Endothelial cell of umbilical vein (primary cell): ENCODE measurements around the gene ELK3. TPM values are rescaled to one million over a fixed set of nuclear protein-coding genes. Genes with fewer than 3 reads are reported as not detected.

Experiments
- BruUV-seq: library from RNA; stranded (reverse); fragments of 400-500 nt; replicated peaks from 2 replicates; lab custom pipeline; 2021; lab: Mats Ljungman, UMichigan
- CTCF ChIA-PET: fragments of 300-600, 350-600 bp; sonication (Branson Sonifier 250); formaldehyde crosslinking; loops from one replicate; lab custom pipeline; 2021; ENCODE audit warnings: antibody characterized with exemption, inconsistent platforms; lab: Charles Lee
- POLR2A ChIA-PET: fragments of 300-600, 350-600 bp; sonication (Branson Sonifier 250); formaldehyde crosslinking; loops from one replicate; lab custom pipeline; 2021; ENCODE audit warnings: antibody characterized with exemption, inconsistent platforms; lab: Charles Lee
- DNase-seq: peaks from one replicate; pipeline ENCODE4 v3.0.0-alpha.2; 2011; ENCODE audit warnings: low read depth, low spot score
- FAIRE-seq: peaks from 2 replicates; lab custom pipeline; 2011; peaks lifted over from hg19 to GRCh38; lab: Jason Lieb, UNC
- H2AFZ ChIP-seq: 2 replicates; pipeline ENCODE4 v1.6.0; 2012; ENCODE audit warnings: low read depth, low read length, control low read depth, inconsistent platforms
- H3K27ac ChIP-seq: 2 replicates; pipeline ENCODE4 v1.5.1; 2011; ENCODE audit warnings: low read depth, mild to moderate bottlenecking, control low read depth, low read length, moderate library complexity; ENCODE audit not compliant: insufficient read depth
- H3K27me3 ChIP-seq, 2 experiments: 2 replicates each; pipeline versions ENCODE4 v1.6.0 to v1.6.1; 2011; ENCODE audit warnings: low read length in 2 of 2, mixed read lengths in 1 of 2; ENCODE audit not compliant: control insufficient read depth in 2 of 2, insufficient read depth in 2 of 2
- H3K36me3 ChIP-seq, 2 experiments: 2 replicates in 1 of 2; 3 replicates in 1 of 2; pipeline ENCODE4 v1.5.1; 2011; ENCODE audit warnings: low read length in 2 of 2, mild to moderate bottlenecking in 1 of 2, moderate library complexity in 1 of 2; ENCODE audit not compliant: control insufficient read depth in 2 of 2, insufficient read depth in 2 of 2; ENCODE audit errors: extremely low read depth in 1 of 2
- H3K4me1 ChIP-seq: 3 replicates; pipeline ENCODE4 v1.5.1; 2011; ENCODE audit warnings: mild to moderate bottlenecking, low read length; ENCODE audit not compliant: control insufficient read depth, insufficient read depth; ENCODE audit errors: extremely low read depth
- H3K4me2 ChIP-seq: 2 replicates; pipeline ENCODE4 v1.6.1; 2011; ENCODE audit warnings: low read length, control low read depth, mixed read lengths; ENCODE audit not compliant: insufficient read depth
- H3K4me3 ChIP-seq, 3 experiments: fragments of 200-600 bp in 1 of 3; sonication (generic), shearing (Covaris generic) in 1 of 3; replicated peaks in 1 of 3; 2 replicates each; pipeline ENCODE4 v1.5.1; 2011 to 2016; ENCODE audit warnings: control low read depth in 3 of 3, low read length in 3 of 3, mild to moderate bottlenecking in 2 of 3, inconsistent platforms in 1 of 3, low read depth in 1 of 3, moderate library complexity in 1 of 3; ENCODE audit not compliant: insufficient read depth in 1 of 3
- H3K79me2 ChIP-seq: 2 replicates; pipeline ENCODE4 v1.6.0; 2012; ENCODE audit warnings: low read length, inconsistent platforms; ENCODE audit not compliant: control insufficient read depth, insufficient read depth
- H3K9ac ChIP-seq: replicated peaks from 2 replicates; pipeline ENCODE3; 2011; ENCODE audit warnings: low read length, control low read depth; ENCODE audit not compliant: insufficient read depth; ENCODE audit errors: extremely low read depth
- H3K9me1 ChIP-seq: replicated peaks from 3 replicates; pipeline ENCODE4 v1.6.0; 2011; ENCODE audit warnings: mild to moderate bottlenecking, low read length; ENCODE audit not compliant: control insufficient read depth, insufficient read depth; ENCODE audit errors: extremely low read depth
- H3K9me3 ChIP-seq: replicated peaks from 2 replicates; pipeline ENCODE4 v1.5.1; 2012; ENCODE audit warnings: low read length, inconsistent platforms; ENCODE audit not compliant: control insufficient read depth, insufficient read depth
- H4K20me1 ChIP-seq: replicated peaks from 2 replicates; pipeline ENCODE3; 2011; ENCODE audit warnings: mild to moderate bottlenecking, low read length; ENCODE audit not compliant: control insufficient read depth, insufficient read depth; ENCODE audit errors: extremely low read depth
- EZH2 ChIP-seq: IDR thresholded peaks from 2 replicates; pipeline ENCODE4 v1.6.1; 2012; ENCODE audit warnings: borderline replicate concordance, low read depth, mild to moderate bottlenecking, moderate library complexity, low read length, inconsistent platforms; ENCODE audit not compliant: severe bottlenecking
- FOS ChIP-seq: IDR thresholded peaks from 2 replicates; pipeline ENCODE4 v1.6.1; 2011; ENCODE audit warnings: mild to moderate bottlenecking, low read length, moderate library complexity, borderline replicate concordance; ENCODE audit not compliant: insufficient read depth
- GATA2 ChIP-seq: IDR thresholded peaks from 2 replicates; pipeline ENCODE4 v1.7.0; 2011; ENCODE audit warnings: low read depth, mild to moderate bottlenecking, moderate library complexity, mixed read lengths, low read length; ENCODE audit not compliant: insufficient read length, insufficient read depth
- JUN ChIP-seq: IDR thresholded peaks from 2 replicates; pipeline ENCODE4 v1.6.1; 2011; ENCODE audit warnings: borderline replicate concordance, low read depth; ENCODE audit not compliant: insufficient read length, insufficient read depth
- MYC ChIP-seq: IDR thresholded peaks from one replicate; pipeline ENCODE4 v1.6.1; 2011; ENCODE audit warnings: mild to moderate bottlenecking, low read depth, low read length
- POLR2A ChIP-seq: IDR thresholded peaks from 2 replicates; pipeline ENCODE4 v1.6.1; 2012; ENCODE audit warnings: low read depth, mild to moderate bottlenecking, control low read depth, low read length
- POLR2AphosphoS5 ChIP-seq: IDR thresholded peaks from 2 replicates; pipeline ENCODE4 v1.6.1; 2012; ENCODE audit warnings: low read depth, mild to moderate bottlenecking, control low read depth, low read length, moderate library complexity; ENCODE audit not compliant: insufficient read depth
- dilution Hi-C: fragments of 300-500 bp; cut with MboI; formaldehyde crosslinking; loops from one replicate; pipeline ENCODE4 v1.15.0; 2019; ENCODE audit warnings: low sequenced_read_pairs; ENCODE audit not compliant: extremely low pct_ligation_motif_present
- intact Hi-C: fragments of 100-400 bp; cut with micrococcal nuclease; formaldehyde crosslinking; loops from one replicate; pipeline ENCODE4 v1.10.0; 2022
- polyA plus RNA-seq, 4 experiments: library from polyadenylated mRNA; depleted of rRNA in 3 of 4; stranded (reverse) in 3 of 4; unstranded in 1 of 4; fragments of >200 nt; gene quantifications; 2 replicates each; pipeline versions ENCODE4 v1.2.1 to v1.2.3, GENCODE V29; 2011 to 2012; ENCODE audit warnings: missing spikeins in 1 of 4
- total RNA-seq: library from RNA; stranded (reverse); gene quantifications from 2 replicates; pipeline ENCODE4 v1.2.3, GENCODE V29; 2021
- TF ChIP-seq, protein P1 (sequence below), 2 donors: IDR thresholded peaks; 1 replicate in 1 of 2; 2 replicates in 1 of 2; pipeline ENCODE4 v1.5.1; 2011; ENCODE audit warnings: low read length in 2 of 2, mild to moderate bottlenecking in 2 of 2, moderate library complexity in 2 of 2, control low read depth in 1 of 2, inconsistent platforms in 1 of 2, low read depth in 1 of 2; ENCODE audit not compliant: insufficient read depth in 1 of 2; ENCODE audit errors: extremely low read depth in 1 of 2
- TF ChIP-seq, protein P2 (sequence below): IDR thresholded peaks from 2 replicates; pipeline ENCODE4 v1.6.1; 2011; ENCODE audit not compliant: insufficient read depth, insufficient read length

The ELK3 gene
- total and polyA plus RNA-seq, 2 donors (not counting 3 experiments of a cell fraction or from before 2014, with no cell fraction given) = 64.8 to 132 TPM

- H2AFZ ChIP-seq = no peak overlapping the region
- no peaks in the 10 kb centered on the region for H3K9me1 ChIP-seq
- no peak overlapping the region for H3K9ac ChIP-seq
- no peaks in the 10 kb centered on the region for H3K9me3 ChIP-seq
- ChIA-PET CTCF (no interaction called here), POLR2A (no interaction called here)
- dilution Hi-C loops (no loop called here), intact Hi-C loops (no loop called here)
- H3K79me2 ChIP-seq = no peaks in the 10 kb centered on the region
- no peak overlapping the region for H3K27ac ChIP-seq
- H3K4me3 ChIP-seq = no peak overlapping the region
- DNase-seq (no peak), FAIRE-seq (no peak)
- no peak overlapping the region for H3K4me2 ChIP-seq
- no TSS peak for BruUV-seq
- no peaks in the 10 kb centered on the region for H3K27me3 ChIP-seq
- peaks cover 27% of the 10 kb centered on the region for H3K4me1 ChIP-seq
- no peaks in the 10 kb centered on the region for H3K36me3 ChIP-seq
- H4K20me1 ChIP-seq = no peaks in the 10 kb centered on the region
- no peak for TF ChIP-seq MYC
- no peak for TF ChIP-seq POLR2A
- TF ChIP-seq GATA2 = no peak
- no peak for TF ChIP-seq EZH2
- TF ChIP-seq FOS = no peak
- TF ChIP-seq JUN = no peak
Observed at GRCh38 chr12:96172981-96173380, 21.2 kb upstream of the ELK3 start.

- dilution Hi-C loops = no loop called here
Observed at GRCh38 chr12:96176575-96176974, 17.6 kb upstream of the ELK3 start.

More at GRCh38 chr12:96176575-96176974, 17.6 kb upstream of the ELK3 start:
- POLR2A ChIA-PET = interaction anchor here (0.7 kb wide), 1 partner anchor 10 kb away, joined by 3 read pairs; no protein-coding TSS in a partner anchor
- Histone ChIP-seq H3K27me3 (no peaks in the 10 kb centered on the region), H3K4me1 (peaks cover 14% of the 10 kb centered on the region), H3K36me3 (no peaks in the 10 kb centered on the region), H4K20me1 (no peaks in the 10 kb centered on the region), H3K79me2 (no peaks in the 10 kb centered on the region), H3K9ac (no peak overlapping the region), H3K4me2 (no peak overlapping the region), H3K4me3 (no peak overlapping the region), H3K9me3 (no peaks in the 10 kb centered on the region), H2AFZ (no peak overlapping the region), H3K9me1 (no peaks in the 10 kb centered on the region), H3K27ac (peak overlapping the region; percentile 2)
- BruUV-seq = no TSS peak
- DNase-seq = no peak
- no peak for TF ChIP-seq EZH2
- TF ChIP-seq POLR2A = no peak
- no peak for TF ChIP-seq POLR2AphosphoS5
- TF ChIP-seq, protein P1, sequence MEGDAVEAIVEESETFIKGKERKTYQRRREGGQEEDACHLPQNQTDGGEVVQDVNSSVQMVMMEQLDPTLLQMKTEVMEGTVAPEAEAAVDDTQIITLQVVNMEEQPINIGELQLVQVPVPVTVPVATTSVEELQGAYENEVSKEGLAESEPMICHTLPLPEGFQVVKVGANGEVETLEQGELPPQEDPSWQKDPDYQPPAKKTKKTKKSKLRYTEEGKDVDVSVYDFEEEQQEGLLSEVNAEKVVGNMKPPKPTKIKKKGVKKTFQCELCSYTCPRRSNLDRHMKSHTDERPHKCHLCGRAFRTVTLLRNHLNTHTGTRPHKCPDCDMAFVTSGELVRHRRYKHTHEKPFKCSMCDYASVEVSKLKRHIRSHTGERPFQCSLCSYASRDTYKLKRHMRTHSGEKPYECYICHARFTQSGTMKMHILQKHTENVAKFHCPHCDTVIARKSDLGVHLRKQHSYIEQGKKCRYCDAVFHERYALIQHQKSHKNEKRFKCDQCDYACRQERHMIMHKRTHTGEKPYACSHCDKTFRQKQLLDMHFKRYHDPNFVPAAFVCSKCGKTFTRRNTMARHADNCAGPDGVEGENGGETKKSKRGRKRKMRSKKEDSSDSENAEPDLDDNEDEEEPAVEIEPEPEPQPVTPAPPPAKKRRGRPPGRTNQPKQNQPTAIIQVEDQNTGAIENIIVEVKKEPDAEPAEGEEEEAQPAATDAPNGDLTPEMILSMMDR (IDR thresholded peaks at IDR 0.05; ENCODE audit: extremely low read depth in 1 of 2, insufficient read depth in 1 of 2, low read depth in 1 of 2, low read length in 2 of 2) = no peak
- no peak for TF ChIP-seq MYC
- no peak for TF ChIP-seq FOS
- TF ChIP-seq GATA2 = no peak
- TF ChIP-seq, protein P2, sequence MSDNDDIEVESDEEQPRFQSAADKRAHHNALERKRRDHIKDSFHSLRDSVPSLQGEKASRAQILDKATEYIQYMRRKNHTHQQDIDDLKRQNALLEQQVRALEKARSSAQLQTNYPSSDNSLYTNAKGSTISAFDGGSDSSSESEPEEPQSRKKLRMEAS = no peak
- TF ChIP-seq JUN = no peak
- intact Hi-C loops = loop anchor here (2.0 kb wide), 1 partner anchor 18 kb away; the partner anchor contains the start of gene ELK3
- no peak for FAIRE-seq
- CTCF ChIA-PET = interaction anchor here (0.8 to 1.9 kb wide), 7 partner anchors 10 to 81 kb away, joined by 3 to 10 read pairs (median 5); no protein-coding TSS in a partner anchor
